Cardiac muscle cell (in vitro differentiated cells and primary cell): ENCODE results near the gene SLC24A3. TPM values are rescaled to one million over a fixed set of nuclear protein-coding genes. Genes with fewer than 3 reads are reported as not detected.

ENCODE experiments used
- DNase-seq, 2 donors: peaks; one replicate each; pipeline versions ENCODE4 v3.0.0 to v3.0.0-alpha.2; 2010 to 2017; ENCODE audit warnings: low read depth in 1 of 2, low spot score in 1 of 2
- H3K27ac ChIP-seq: fragments of 200-600 bp; sonication (generic); 2 replicates; pipeline ENCODE4 v1.5.1; 2016
- H3K27me3 ChIP-seq: fragments of 200-600 bp; sonication (generic); 2 replicates; pipeline ENCODE4 v1.6.0; 2016; ENCODE audit warnings: control low read depth
- H3K36me3 ChIP-seq: fragments of 200-600 bp; sonication (generic); 2 replicates; pipeline ENCODE4 v1.5.1; 2016; ENCODE audit warnings: control low read depth
- H3K4me1 ChIP-seq: fragments of 200-600 bp; sonication (generic); 2 replicates; pipeline ENCODE4 v1.8.1; 2017; ENCODE audit warnings: low read depth, mild to moderate bottlenecking, mixed run types
- H3K4me3 ChIP-seq: fragments of 200-600 bp; sonication (generic); 2 replicates; pipeline ENCODE4 v1.5.1; 2016; ENCODE audit warnings: mild to moderate bottlenecking
- H3K9me3 ChIP-seq: fragments of 200-600 bp; sonication (generic); 2 replicates; pipeline ENCODE4 v1.5.1; 2017; ENCODE audit warnings: low read depth, mild to moderate bottlenecking, control low read depth
- CTCF ChIP-seq: IDR thresholded peaks from 2 replicates; pipeline ENCODE4 v1.5.1; 2012; ENCODE audit warnings: low read depth, mild to moderate bottlenecking, low read length
- polyA plus RNA-seq: library from polyadenylated mRNA; unstranded; fragments of >200 nt; fragmentation: Nextera tagmentation; extraction: Ambion mirVana; gene quantifications from 2 replicates; pipeline ENCODE4 v1.2.1, GENCODE V29; 2016
- total RNA-seq: library from RNA; depleted of rRNA; stranded (reverse); fragments of >200 nt; gene quantifications from 2 replicates; pipeline ENCODE4 v1.2.3, GENCODE V29; 2016

The SLC24A3 gene
- total and polyA plus RNA-seq, 2 experiments from 2014 or later, result 1.6 to 1.7 TPM

- H3K9me3 ChIP-seq, result no peaks in the 10 kb centered on the region
- H3K4me1 ChIP-seq, result peaks cover 26% of the 10 kb centered on the region
- H3K4me3 ChIP-seq, result no peak overlapping the region
- no peaks in the 10 kb centered on the region for H3K36me3 ChIP-seq
- no peak for TF ChIP-seq CTCF
- DNase-seq, result no peak
- H3K27ac ChIP-seq, result no peak overlapping the region
- no peaks in the 10 kb centered on the region for H3K27me3 ChIP-seq
Observed at GRCh38 chr20:19768325-19768842, 555.9 kb downstream of the SLC24A3 start.

- no peak for DNase-seq
- Histone ChIP-seq H3K27ac (no peak overlapping the region), H3K4me1 (peaks cover 18% of the 10 kb centered on the region), H3K4me3 (no peak overlapping the region), H3K9me3 (no peaks in the 10 kb centered on the region), H3K27me3 (no peaks in the 10 kb centered on the region), H3K36me3 (no peaks in the 10 kb centered on the region)
- no peak for TF ChIP-seq CTCF
Observed at GRCh38 chr20:19769507-19769906, 557.1 kb downstream of the SLC24A3 start.

GRCh38 chr20:19770375-19770774, 557.9 kb downstream of the SLC24A3 start:
- Histone ChIP-seq H3K4me3 (no peak overlapping the region), H3K9me3 (no peaks in the 10 kb centered on the region), H3K36me3 (no peaks in the 10 kb centered on the region), H3K27me3 (no peaks in the 10 kb centered on the region), H3K4me1 (peaks cover 17% of the 10 kb centered on the region), H3K27ac (no peak overlapping the region)
- DNase-seq, result no peak
- no peak for TF ChIP-seq CTCF

GRCh38 chr20:19771031-19771430, 558.6 kb downstream of the SLC24A3 start:
- no peak for TF ChIP-seq CTCF
- DNase-seq, result no peak
- Histone ChIP-seq H3K9me3 (no peaks in the 10 kb centered on the region), H3K27ac (no peak overlapping the region), H3K36me3 (no peaks in the 10 kb centered on the region), H3K4me3 (no peak overlapping the region), H3K27me3 (no peaks in the 10 kb centered on the region), H3K4me1 (peaks cover 17% of the 10 kb centered on the region)
